DND-41 (cell line): Measurements from ENCODE around the gene SLC37A4.

Experiments used
- ATAC-seq: fragments of 200-7000 bp; cut with Tn5 transposase; 3 replicates; pipeline ENCODE4 v1.9.1; 2021; ENCODE audit warnings: low read depth; ENCODE audit not compliant: insufficient read depth
- DNase-seq: peaks from one replicate; pipeline ENCODE4 v3.0.0-alpha.2; 2020
- H2AFZ ChIP-seq: 2 replicates; pipeline ENCODE4 v1.6.0; 2012; ENCODE audit warnings: low read depth, low read length
- H3K27ac ChIP-seq: 2 replicates; pipeline ENCODE4 v1.5.1; 2012; ENCODE audit warnings: low read length, inconsistent platforms
- H3K27me3 ChIP-seq: fragments of 200-600 bp; sonication (generic); 2 replicates; pipeline ENCODE4 v1.6.0; 2012; ENCODE audit warnings: low read length, mild to moderate bottlenecking, inconsistent platforms; ENCODE audit not compliant: insufficient read depth, poor library complexity
- H3K36me3 ChIP-seq: 2 replicates; pipeline ENCODE4 v1.5.1; 2012; ENCODE audit warnings: low read length, inconsistent platforms; ENCODE audit not compliant: insufficient read depth
- H3K4me1 ChIP-seq: 2 replicates; pipeline ENCODE4 v1.5.1; 2012; ENCODE audit warnings: mild to moderate bottlenecking, low read length; ENCODE audit not compliant: insufficient read depth
- H3K4me2 ChIP-seq: 2 replicates; pipeline ENCODE4 v1.6.0; 2012; ENCODE audit warnings: mild to moderate bottlenecking, moderate library complexity, low read length, inconsistent platforms; ENCODE audit not compliant: insufficient read depth
- H3K4me3 ChIP-seq, 2 experiments: fragments of 200-600 bp in 1 of 2; shearing (Covaris generic) in 1 of 2; 2 replicates each; pipeline ENCODE4 v1.5.1; 2012 to 2016; ENCODE audit warnings: inconsistent platforms in 2 of 2, low read length in 2 of 2, mild to moderate bottlenecking in 2 of 2, low read depth in 1 of 2, moderate library complexity in 1 of 2
- H3K79me2 ChIP-seq: 2 replicates; pipeline ENCODE4 v1.6.0; 2012; ENCODE audit warnings: low read length, inconsistent platforms; ENCODE audit not compliant: insufficient read depth
- H3K9ac ChIP-seq: 2 replicates; pipeline ENCODE4 v1.6.0; 2012; ENCODE audit warnings: low read depth, mild to moderate bottlenecking, inconsistent platforms, low read length, moderate library complexity
- H3K9me3 ChIP-seq: 2 replicates; pipeline ENCODE4 v1.5.1; 2012; ENCODE audit warnings: low read length, moderate library complexity, mild to moderate bottlenecking, inconsistent platforms; ENCODE audit not compliant: insufficient read depth, severe bottlenecking
- H4K20me1 ChIP-seq: 2 replicates; pipeline ENCODE4 v1.6.0; 2012; ENCODE audit warnings: low read length; ENCODE audit not compliant: insufficient read depth
- CTCF ChIP-seq: IDR thresholded peaks from 2 replicates; pipeline ENCODE4 v1.5.1; 2012; ENCODE audit warnings: borderline replicate concordance, low read length, moderate library complexity, mild to moderate bottlenecking; ENCODE audit not compliant: poor library complexity, severe bottlenecking; ENCODE audit errors: extremely low read depth
- EZH2 ChIP-seq: IDR thresholded peaks from 3 replicates; pipeline ENCODE4 v1.6.1; 2012; ENCODE audit warnings: borderline replicate concordance, low read depth, mild to moderate bottlenecking, moderate library complexity, low read length, inconsistent platforms; ENCODE audit not compliant: severe bottlenecking

Gene SLC37A4

GRCh38 chr11:119016216-119017009 is 14.3 kb downstream of the SLC37A4 start:
- peaks cover 63% of the 10 kb centered on the region for H3K79me2 ChIP-seq
- peaks cover 23% of the 10 kb centered on the region for H4K20me1 ChIP-seq
- no peak for DNase-seq
- H3K27me3 ChIP-seq = no peaks in the 10 kb centered on the region
- no peak for TF ChIP-seq CTCF
- TF ChIP-seq EZH2 = no peak
- peak overlapping the region; percentile 86 for H3K9ac ChIP-seq
- H3K4me3 ChIP-seq = peak overlapping the region; percentile 94 to 97; a peak in 3 of 4 replicates
- peak overlapping the region; percentile 16; the same call in 1 of the 2 replicates for H3K27ac ChIP-seq
- H3K4me2 ChIP-seq = peak overlapping the region; percentile 86
- no peak overlapping the region for H2AFZ ChIP-seq
- no peaks in the 10 kb centered on the region for H3K9me3 ChIP-seq
- no peak for ATAC-seq
- peaks cover 35% of the 10 kb centered on the region for H3K4me1 ChIP-seq
- H3K36me3 ChIP-seq = peaks cover 73% of the 10 kb centered on the region

- ATAC-seq = no peak
- H3K4me3 ChIP-seq = no peak overlapping the region
- DNase-seq = no peak
- H3K27ac ChIP-seq = no peak overlapping the region
- no peaks in the 10 kb centered on the region for H3K9me3 ChIP-seq
- H4K20me1 ChIP-seq = peaks cover 22% of the 10 kb centered on the region
- no peak overlapping the region for H2AFZ ChIP-seq
- H3K4me1 ChIP-seq = peaks cover 27% of the 10 kb centered on the region
- TF ChIP-seq EZH2 = no peak
- no peak for TF ChIP-seq CTCF
- H3K79me2 ChIP-seq = peaks cover 50% of the 10 kb centered on the region
- no peak overlapping the region for H3K9ac ChIP-seq
- H3K4me2 ChIP-seq = no peak overlapping the region; the same call in 1 of the 2 replicates
- H3K36me3 ChIP-seq = peaks cover 72% of the 10 kb centered on the region
- no peaks in the 10 kb centered on the region for H3K27me3 ChIP-seq
These were observed 15.5 kb downstream of the SLC37A4 start for GRCh38 chr11:119015054-119015611.

- Histone ChIP-seq H3K27ac (no peak overlapping the region), H3K4me3 (no peak overlapping the region), H3K9me3 (no peaks in the 10 kb centered on the region), H3K9ac (no peak overlapping the region), H3K4me1 (peaks cover 20% of the 10 kb centered on the region), H3K36me3 (peaks cover 76% of the 10 kb centered on the region), H2AFZ (no peak overlapping the region), H3K79me2 (peaks cover 42% of the 10 kb centered on the region), H4K20me1 (peaks cover 18% of the 10 kb centered on the region), H3K4me2 (no peak overlapping the region), H3K27me3 (no peaks in the 10 kb centered on the region)
- no peak for ATAC-seq
- TF ChIP-seq CTCF (no peak), EZH2 (no peak)
- no peak for DNase-seq
These were observed 16.3 kb downstream of the SLC37A4 start for GRCh38 chr11:119014209-119014924.
